Erythroblast (primary cell): ENCODE data around the gene NPHS2.

Experiments
- DNase-seq, 2 experiments: peaks; one replicate each; lab custom pipeline; 2025; lab: John Stamatoyannopoulos, UW
- GATA1 ChIP-seq: IDR thresholded peaks from 2 replicates; pipeline ENCODE4 v1.6.1; 2011; ENCODE audit warnings: low read depth, mild to moderate bottlenecking, control low read depth, low read length, moderate library complexity
- POLR2A ChIP-seq: IDR thresholded peaks from 2 replicates; pipeline ENCODE4 v1.6.1; 2011; ENCODE audit warnings: mild to moderate bottlenecking, low read length

NPHS2 gene

GRCh38 chr1:179575497-179576314, at the start of gene NPHS2:
NPHS2 (minus strand) TSS chr1:179575948; CDS start chr1:179575864, 84 bp downstream.
- no peak for DNase-seq
- TF ChIP-seq GATA1 (no peak), POLR2A (no peak)

GRCh38 chr1:179612361-179612760, 36.6 kb upstream of the NPHS2 start:
- TF ChIP-seq POLR2A (no peak), GATA1 (no peak)

DNA sequence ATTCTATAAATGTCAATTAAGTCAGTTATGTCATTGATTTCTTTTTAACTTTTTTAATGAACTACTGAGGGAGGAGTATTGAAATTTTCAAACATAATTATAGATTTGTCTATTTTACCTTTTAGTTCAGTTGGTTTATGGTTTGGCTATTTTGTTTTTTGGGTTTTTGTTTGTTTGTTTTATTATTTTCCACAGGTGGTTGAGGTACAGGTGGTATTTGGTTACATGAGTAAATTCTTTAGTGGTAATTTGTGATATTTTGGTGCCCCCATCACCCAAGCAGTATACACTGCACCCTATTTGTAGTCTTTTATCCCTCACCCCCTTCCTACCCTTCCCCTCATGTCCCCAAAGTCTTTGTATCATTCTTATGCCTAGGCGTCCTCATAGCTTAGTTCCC, 25.3 kb upstream of the NPHS2 start:
- TF ChIP-seq POLR2A (no peak), GATA1 (no peak)
- no peak for DNase-seq

More at GRCh38 chr1:179612361-179612760, 36.6 kb upstream of the NPHS2 start:
- DNase-seq = no peak

- TF ChIP-seq POLR2A (no peak), GATA1 (no peak)
- DNase-seq = peak; percentile 18 to 39
These were observed 24.0 kb upstream of the NPHS2 start for GRCh38 chr1:179599623-179600249.

DNA sequence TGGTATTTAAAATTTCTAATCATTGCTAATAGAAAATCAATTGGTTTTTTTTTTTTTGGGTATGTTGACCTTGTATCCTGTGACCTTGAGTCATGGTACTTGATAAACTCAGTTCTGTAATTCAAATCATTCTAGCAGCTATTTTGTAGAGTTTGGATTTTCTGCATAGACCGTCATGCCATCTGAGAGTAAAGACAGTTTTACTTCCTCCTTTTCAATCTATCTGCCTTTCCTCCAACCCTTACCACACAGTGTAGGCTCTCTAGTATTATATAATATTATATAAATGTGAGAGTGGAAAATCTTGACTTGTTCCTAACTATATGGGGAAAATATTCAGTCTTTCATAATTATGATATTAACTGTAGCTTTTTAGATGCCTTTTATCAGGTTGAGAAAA, 22.9 kb upstream of the NPHS2 start:
- TF ChIP-seq POLR2A = no peak
- TF ChIP-seq GATA1 = no peak

DNA sequence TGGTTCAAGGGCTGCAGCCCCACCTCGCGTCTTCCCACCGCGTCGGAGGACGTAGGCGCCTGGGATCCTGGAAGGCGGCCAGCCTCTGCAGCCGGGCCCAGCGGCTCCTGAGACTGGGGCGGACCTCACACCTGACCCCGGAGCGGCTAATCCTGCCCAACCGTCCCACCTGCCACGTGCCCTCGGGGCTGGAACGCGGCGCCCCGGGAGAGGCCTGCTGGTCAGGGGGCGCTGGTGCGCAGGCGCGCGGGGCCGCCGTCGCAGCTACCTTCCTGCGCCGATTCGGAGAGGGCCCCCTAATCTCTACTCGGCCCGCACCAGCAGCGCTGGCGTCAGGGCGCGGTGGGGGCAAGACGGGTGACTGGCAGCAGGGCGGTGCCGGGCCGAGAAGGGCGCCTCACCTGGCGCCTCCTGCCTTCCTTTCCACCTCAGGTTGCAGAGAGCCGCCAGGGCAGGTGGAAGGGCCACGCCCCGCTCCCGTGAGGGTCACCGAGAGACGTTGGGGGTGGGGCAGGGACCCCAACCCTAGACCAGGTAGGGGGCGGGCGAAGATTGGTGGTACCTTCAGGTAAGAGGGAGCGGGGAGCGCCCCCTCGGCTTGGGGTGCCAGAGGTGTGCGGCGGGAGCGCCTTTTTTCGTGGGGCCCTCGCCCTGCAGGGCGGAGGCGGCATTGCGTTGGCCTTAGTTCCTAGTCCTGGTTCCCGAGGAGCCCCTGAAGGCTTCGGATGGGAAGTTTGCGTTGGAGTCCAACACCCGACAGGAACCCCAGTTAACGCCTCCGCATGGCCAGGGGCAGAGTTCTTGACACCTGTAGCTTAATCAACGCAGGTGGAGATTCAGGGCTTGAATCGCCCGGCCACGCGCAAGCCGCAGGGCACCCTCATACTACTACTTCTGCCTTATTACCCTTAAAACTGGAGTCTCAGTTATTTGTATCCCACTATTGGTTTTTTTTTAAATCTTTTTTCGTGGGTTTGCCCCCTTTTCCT, 16.1 kb upstream of the NPHS2 start, which contains the start of gene TDRD5:
Gene TDRD5 (plus strand): TSS at position 241 of the 989 bp plus-strand sequence. CDS start 784 bp downstream, outside the sequence.
- peak in 1 of 2 experiments; percentile 3 for DNase-seq

More for the DNA sequence above, 22.9 kb upstream of the NPHS2 start:
- DNase-seq = no peak

DNA sequence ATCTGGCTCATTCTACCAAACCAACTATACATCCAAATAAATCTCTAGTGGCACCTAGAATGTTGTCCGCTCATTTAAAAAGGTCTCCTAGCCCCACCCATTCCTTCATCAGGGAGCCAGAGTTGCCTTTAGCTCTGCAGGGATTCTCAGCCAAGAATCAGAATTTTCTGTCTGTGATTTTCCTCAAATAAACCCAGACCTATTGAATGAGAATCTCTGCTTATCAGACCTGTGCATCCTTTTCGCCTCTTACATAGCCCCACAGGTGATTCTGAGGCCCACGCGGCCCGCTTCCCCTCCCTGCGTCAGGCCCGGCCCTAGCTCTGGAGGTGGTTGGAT, 15.5 kb upstream of the NPHS2 start:
- DNase-seq = no peak
- TF ChIP-seq GATA1 (no peak), POLR2A (no peak)

More for the DNA sequence above, 16.1 kb upstream of the NPHS2 start, which contains the start of gene TDRD5:
- no peak for TF ChIP-seq POLR2A
- TF ChIP-seq GATA1 = no peak

- TF ChIP-seq GATA1 = no peak
- no peak for TF ChIP-seq POLR2A
- DNase-seq = no peak
These were observed 14.9 kb upstream of the NPHS2 start for GRCh38 chr1:179590671-179591070.

DNA sequence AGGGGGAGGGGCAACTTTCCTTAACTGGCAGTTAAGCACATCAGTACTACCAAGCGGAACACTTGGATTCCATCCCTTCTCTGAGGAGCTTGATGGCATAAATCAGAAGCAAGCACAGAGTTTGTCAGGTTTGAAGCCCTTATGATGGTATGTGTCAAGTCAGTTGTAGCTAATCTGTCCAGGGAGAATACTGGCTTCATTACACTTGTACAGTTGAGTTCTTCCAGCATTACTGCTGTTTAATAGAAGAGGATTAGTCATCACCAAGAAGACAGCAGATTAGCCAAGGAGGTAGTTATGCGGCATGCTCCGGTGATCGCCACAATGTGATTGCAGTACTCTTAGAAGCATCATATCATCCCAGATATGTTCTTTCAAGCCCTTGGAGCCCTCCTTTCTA, 13.8 kb upstream of the NPHS2 start:
- TF ChIP-seq GATA1 = no peak
- no peak for DNase-seq

- no peak for TF ChIP-seq GATA1
- DNase-seq = no peak
These were observed 12.8 kb upstream of the NPHS2 start for GRCh38 chr1:179588425-179589024.

GRCh38 chr1:179587336-179587735, 11.6 kb upstream of the NPHS2 start:
- TF ChIP-seq GATA1 (no peak), POLR2A (no peak)
- no peak for DNase-seq

- TF ChIP-seq GATA1 (no peak), POLR2A (no peak)
- peak; percentile 18 to 26 for DNase-seq
These were observed 10.5 kb upstream of the NPHS2 start for GRCh38 chr1:179586107-179586823.

DNA sequence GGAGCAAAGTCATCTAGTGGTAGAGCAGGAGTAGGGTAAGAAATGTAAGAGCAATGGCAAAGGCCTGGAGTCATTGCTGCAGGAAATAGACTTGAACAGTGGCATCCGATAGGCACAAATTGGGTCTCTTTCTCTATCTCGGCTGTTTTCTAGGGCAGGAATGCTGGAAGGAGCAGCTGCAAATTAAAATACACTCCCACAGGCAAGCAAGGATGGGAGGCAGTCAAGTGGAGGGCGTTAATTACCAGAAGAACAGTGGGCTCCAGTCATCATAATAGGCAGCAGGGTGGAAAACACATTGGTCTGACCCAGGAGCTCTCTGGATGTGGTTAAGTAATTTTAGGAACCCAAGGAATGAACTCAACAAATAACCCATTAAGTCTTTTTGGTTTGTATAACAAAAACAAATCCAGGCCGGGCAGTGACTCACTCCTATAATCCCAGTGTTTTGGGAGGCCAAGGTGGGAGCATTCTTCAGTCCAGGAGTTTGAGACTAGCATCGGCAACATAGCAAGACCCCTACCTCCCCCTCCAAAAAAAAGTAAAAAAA, 8.1 kb upstream of the NPHS2 start:
- TF ChIP-seq GATA1 (no peak), POLR2A (no peak)
- no peak for DNase-seq
